ENCODE results near the gene LDB2.

The LDB2 gene

GRCh38 chr4:16867827-16868226 lies 30.6 kb downstream of the LDB2 start:
- peak; percentile 66 for DNase-seq
- H3K18ac ChIP-seq (ENCODE audit: low read length): no peak overlapping the region
- H4K5ac ChIP-seq (ENCODE audit: low read length): no peak overlapping the region
- H2BK120ac ChIP-seq (ENCODE audit: low read depth, low read length): no peak overlapping the region
- H3K4ac ChIP-seq (ENCODE audit: low read depth, low read length): no peak overlapping the region
- peak overlapping the region; percentile 72 for H3K27ac ChIP-seq (ENCODE audit: low read depth, low read length)
- H2AK5ac ChIP-seq (ENCODE audit: low read length): no peak overlapping the region
- H3K4me1 ChIP-seq (ENCODE audit: control insufficient read depth, low read depth, low read length): peaks cover 23% of the 10 kb centered on the region
- no peaks in the 10 kb centered on the region for H3K27me3 ChIP-seq (ENCODE audit: insufficient read depth, low read length, poor library complexity)
- H3K56ac ChIP-seq (ENCODE audit: low read length): no peak overlapping the region
- no peak overlapping the region for H3K9ac ChIP-seq (ENCODE audit: low read length)
- H3K79me2 ChIP-seq (ENCODE audit: control insufficient read depth, insufficient read depth, low read length): peaks cover 24% of the 10 kb centered on the region
- H2BK5ac ChIP-seq (ENCODE audit: low read length): peak overlapping the region; percentile 86
- H4K8ac ChIP-seq (ENCODE audit: low read depth, low read length): no peak overlapping the region
- no peak overlapping the region for H3K23ac ChIP-seq (ENCODE audit: low read length)
- no peak overlapping the region for H3K4me3 ChIP-seq (ENCODE audit: low read length)
- H3K4me2 ChIP-seq (ENCODE audit: low read length): no peak overlapping the region
- no peak overlapping the region for H2BK15ac ChIP-seq (replicated peaks; ENCODE audit: low read depth)
- WGBS (ENCODE audit: extremely low coverage, insufficient coverage, low lambda C conversion rate): no CpG with 5 or more reads among the region's 2 CpGs
- peaks cover 22% of the 10 kb centered on the region for H3K79me1 ChIP-seq (ENCODE audit: low read length)
- no peaks in the 10 kb centered on the region for H3K36me3 ChIP-seq (ENCODE audit: control insufficient read depth, insufficient read depth, low read length)

GRCh38 chr4:16866974-16867373 lies 31.5 kb downstream of the LDB2 start:
- no peak overlapping the region for H2BK120ac ChIP-seq (ENCODE audit: low read depth, low read length)
- no peaks in the 10 kb centered on the region for H3K27me3 ChIP-seq (ENCODE audit: insufficient read depth, low read length, poor library complexity)
- WGBS (ENCODE audit: extremely low coverage, insufficient coverage, low lambda C conversion rate): no CpG with 5 or more reads among the region's 3 CpGs
- peak; percentile 80 for DNase-seq
- no peak overlapping the region for H4K8ac ChIP-seq (ENCODE audit: low read depth, low read length)
- H3K79me2 ChIP-seq (ENCODE audit: control insufficient read depth, insufficient read depth, low read length): peaks cover 24% of the 10 kb centered on the region
- no peak overlapping the region for H2BK15ac ChIP-seq (replicated peaks; ENCODE audit: low read depth)
- H3K23ac ChIP-seq (ENCODE audit: low read length): no peak overlapping the region
- no peak overlapping the region for H2AK5ac ChIP-seq (ENCODE audit: low read length)
- H3K36me3 ChIP-seq (ENCODE audit: control insufficient read depth, insufficient read depth, low read length): no peaks in the 10 kb centered on the region
- H2BK5ac ChIP-seq (ENCODE audit: low read length): peak overlapping the region; percentile 39
- H3K9ac ChIP-seq (ENCODE audit: low read length): no peak overlapping the region
- H3K4me3 ChIP-seq (ENCODE audit: low read length): no peak overlapping the region
- peak overlapping the region; percentile 21 for H3K4ac ChIP-seq (ENCODE audit: low read depth, low read length)
- peaks cover 23% of the 10 kb centered on the region for H3K79me1 ChIP-seq (ENCODE audit: low read length)
- H3K27ac ChIP-seq (ENCODE audit: low read depth, low read length): no peak overlapping the region
- peak overlapping the region; percentile 35 for H3K56ac ChIP-seq (ENCODE audit: low read length)
- H4K5ac ChIP-seq (ENCODE audit: low read length): no peak overlapping the region
- H3K4me2 ChIP-seq (ENCODE audit: low read length): no peak overlapping the region
- no peak overlapping the region for H3K18ac ChIP-seq (ENCODE audit: low read length)
- H3K4me1 ChIP-seq (ENCODE audit: control insufficient read depth, low read depth, low read length): peaks cover 23% of the 10 kb centered on the region

GRCh38 chr4:16865897-16866283 lies 32.6 kb downstream of the LDB2 start:
- Histone ChIP-seq H2AK5ac (ENCODE audit: low read length) (peak overlapping the region; percentile 8), H3K23ac (ENCODE audit: low read length) (no peak overlapping the region), H3K4me1 (ENCODE audit: control insufficient read depth, low read depth, low read length) (peaks cover 23% of the 10 kb centered on the region), H2BK5ac (ENCODE audit: low read length) (peak overlapping the region; percentile 85), H3K79me1 (ENCODE audit: low read length) (peaks cover 30% of the 10 kb centered on the region), H3K18ac (ENCODE audit: low read length) (no peak overlapping the region), H3K36me3 (ENCODE audit: control insufficient read depth, insufficient read depth, low read length) (no peaks in the 10 kb centered on the region), H3K56ac (ENCODE audit: low read length) (peak overlapping the region; percentile 61), H3K4me2 (ENCODE audit: low read length) (no peak overlapping the region), H3K4me3 (ENCODE audit: low read length) (no peak overlapping the region), H4K8ac (ENCODE audit: low read depth, low read length) (no peak overlapping the region), H3K27ac (ENCODE audit: low read depth, low read length) (peak overlapping the region; percentile 20), H3K4ac (ENCODE audit: low read depth, low read length) (no peak overlapping the region), H3K79me2 (ENCODE audit: control insufficient read depth, insufficient read depth, low read length) (peaks cover 33% of the 10 kb centered on the region), H2BK15ac (replicated peaks; ENCODE audit: low read depth) (no peak overlapping the region), H3K9ac (ENCODE audit: low read length) (peak overlapping the region; percentile 52), H3K27me3 (ENCODE audit: insufficient read depth, low read length, poor library complexity) (no peaks in the 10 kb centered on the region), H4K5ac (ENCODE audit: low read length) (no peak overlapping the region), H2BK120ac (ENCODE audit: low read depth, low read length) (no peak overlapping the region)
- no peak for DNase-seq
- no CpG with 5 or more reads among the region's 4 CpGs for WGBS (ENCODE audit: extremely low coverage, insufficient coverage, low lambda C conversion rate)

GRCh38 chr4:16865209-16865896 lies 33.1 kb downstream of the LDB2 start:
- Histone ChIP-seq H3K4ac (ENCODE audit: low read depth, low read length) (no peak overlapping the region), H4K5ac (ENCODE audit: low read length) (peak overlapping the region; percentile 30), H3K4me3 (ENCODE audit: low read length) (no peak overlapping the region), H2BK120ac (ENCODE audit: low read depth, low read length) (no peak overlapping the region), H3K9ac (ENCODE audit: low read length) (peak overlapping the region; percentile 52), H2BK15ac (replicated peaks; ENCODE audit: low read depth) (no peak overlapping the region), H3K79me2 (ENCODE audit: control insufficient read depth, insufficient read depth, low read length) (peaks cover 34% of the 10 kb centered on the region), H3K18ac (ENCODE audit: low read length) (peak overlapping the region; percentile 0), H3K56ac (ENCODE audit: low read length) (peak overlapping the region; percentile 61), H2AK5ac (ENCODE audit: low read length) (peak overlapping the region; percentile 8), H3K79me1 (ENCODE audit: low read length) (peaks cover 29% of the 10 kb centered on the region), H3K23ac (ENCODE audit: low read length) (no peak overlapping the region), H3K27ac (ENCODE audit: low read depth, low read length) (peak overlapping the region; percentile 20), H3K36me3 (ENCODE audit: control insufficient read depth, insufficient read depth, low read length) (no peaks in the 10 kb centered on the region), H2BK5ac (ENCODE audit: low read length) (peak overlapping the region; percentile 85), H3K4me2 (ENCODE audit: low read length) (no peak overlapping the region), H3K27me3 (ENCODE audit: insufficient read depth, low read length, poor library complexity) (no peaks in the 10 kb centered on the region), H4K8ac (ENCODE audit: low read depth, low read length) (no peak overlapping the region), H3K4me1 (ENCODE audit: control insufficient read depth, low read depth, low read length) (peaks cover 23% of the 10 kb centered on the region)
- DNase-seq: no peak
- no CpG with 5 or more reads among the region's 7 CpGs for WGBS (ENCODE audit: extremely low coverage, insufficient coverage, low lambda C conversion rate)

GRCh38 chr4:16864199-16864598 lies 34.2 kb downstream of the LDB2 start:
- Histone ChIP-seq H3K18ac (ENCODE audit: low read length) (no peak overlapping the region), H3K79me2 (ENCODE audit: control insufficient read depth, insufficient read depth, low read length) (peaks cover 42% of the 10 kb centered on the region), H3K23ac (ENCODE audit: low read length) (no peak overlapping the region), H3K79me1 (ENCODE audit: low read length) (peaks cover 24% of the 10 kb centered on the region), H3K27ac (ENCODE audit: low read depth, low read length) (no peak overlapping the region), H4K8ac (ENCODE audit: low read depth, low read length) (no peak overlapping the region), H3K9ac (ENCODE audit: low read length) (no peak overlapping the region), H3K4me1 (ENCODE audit: control insufficient read depth, low read depth, low read length) (peaks cover 23% of the 10 kb centered on the region), H2AK5ac (ENCODE audit: low read length) (no peak overlapping the region), H3K36me3 (ENCODE audit: control insufficient read depth, insufficient read depth, low read length) (no peaks in the 10 kb centered on the region), H3K4me2 (ENCODE audit: low read length) (no peak overlapping the region), H3K4me3 (ENCODE audit: low read length) (no peak overlapping the region), H2BK120ac (ENCODE audit: low read depth, low read length) (no peak overlapping the region), H3K56ac (ENCODE audit: low read length) (no peak overlapping the region), H3K4ac (ENCODE audit: low read depth, low read length) (no peak overlapping the region), H4K5ac (ENCODE audit: low read length) (no peak overlapping the region), H2BK5ac (ENCODE audit: low read length) (no peak overlapping the region), H2BK15ac (replicated peaks; ENCODE audit: low read depth) (no peak overlapping the region), H3K27me3 (ENCODE audit: insufficient read depth, low read length, poor library complexity) (no peaks in the 10 kb centered on the region)
- DNase-seq: no peak
- no CpG with 5 or more reads among the region's 2 CpGs for WGBS (ENCODE audit: extremely low coverage, insufficient coverage, low lambda C conversion rate)

GRCh38 chr4:16862697-16863096 lies 35.7 kb downstream of the LDB2 start:
- no peak overlapping the region for H4K5ac ChIP-seq (ENCODE audit: low read length)
- H3K56ac ChIP-seq (ENCODE audit: low read length): no peak overlapping the region
- H3K79me1 ChIP-seq (ENCODE audit: low read length): peaks cover 22% of the 10 kb centered on the region
- no CpG with 5 or more reads among the region's 11 CpGs for WGBS (ENCODE audit: extremely low coverage, insufficient coverage, low lambda C conversion rate)
- H3K9ac ChIP-seq (ENCODE audit: low read length): no peak overlapping the region
- H3K27me3 ChIP-seq (ENCODE audit: insufficient read depth, low read length, poor library complexity): no peaks in the 10 kb centered on the region
- no peak overlapping the region for H3K23ac ChIP-seq (ENCODE audit: low read length)
- peaks cover 42% of the 10 kb centered on the region for H3K79me2 ChIP-seq (ENCODE audit: control insufficient read depth, insufficient read depth, low read length)
- H3K4me1 ChIP-seq (ENCODE audit: control insufficient read depth, low read depth, low read length): peaks cover 17% of the 10 kb centered on the region
- no peak overlapping the region for H3K4me3 ChIP-seq (ENCODE audit: low read length)
- H2AK5ac ChIP-seq (ENCODE audit: low read length): no peak overlapping the region
- H3K18ac ChIP-seq (ENCODE audit: low read length): no peak overlapping the region
- no peak for DNase-seq
- no peak overlapping the region for H2BK5ac ChIP-seq (ENCODE audit: low read length)
- no peak overlapping the region for H3K4ac ChIP-seq (ENCODE audit: low read depth, low read length)
- no peak overlapping the region for H4K8ac ChIP-seq (ENCODE audit: low read depth, low read length)
- H2BK15ac ChIP-seq (replicated peaks; ENCODE audit: low read depth): no peak overlapping the region
- no peak overlapping the region for H3K27ac ChIP-seq (ENCODE audit: low read depth, low read length)
- H2BK120ac ChIP-seq (ENCODE audit: low read depth, low read length): no peak overlapping the region
- no peak overlapping the region for H3K4me2 ChIP-seq (ENCODE audit: low read length)
- H3K36me3 ChIP-seq (ENCODE audit: control insufficient read depth, insufficient read depth, low read length): no peaks in the 10 kb centered on the region

Measured in mesendoderm (in vitro differentiated cells).